DOHH2 (cell line): Measurements from ENCODE around the gene CDAN1.
"Not testable (repeated sequence)": the region's sequence is repeated elsewhere in the genome, so short reads cannot be mapped to it uniquely, and the experiment has no call there.

Experiments used
- H3F3A ChIP-seq: fragments of 200-600 bp; sonication (generic), shearing (Covaris generic); 2 replicates; pipeline ENCODE4 v1.6.0; 2016; ENCODE audit warnings: antibody characterized with exemption, mild to moderate bottlenecking; ENCODE audit not compliant: control insufficient read depth, insufficient read depth
- H3K27ac ChIP-seq: fragments of 200-600 bp; sonication (generic); 2 replicates; pipeline ENCODE4 v1.5.1; 2014; ENCODE audit warnings: low read depth, mild to moderate bottlenecking, low read length, moderate library complexity
- H3K27me3 ChIP-seq: fragments of 200-600 bp; sonication (generic); 2 replicates; pipeline ENCODE4 v1.6.1; 2014; ENCODE audit warnings: mild to moderate bottlenecking, low read length, mixed read lengths; ENCODE audit not compliant: control insufficient read depth
- H3K36me3 ChIP-seq: fragments of 200-600 bp; sonication (generic); 2 replicates; pipeline ENCODE4 v1.6.1; 2014; ENCODE audit warnings: mild to moderate bottlenecking, low read length, moderate library complexity, mixed read lengths; ENCODE audit not compliant: control insufficient read depth
- H3K4me1 ChIP-seq: fragments of 200-600 bp; sonication (generic); 2 replicates; pipeline ENCODE4 v1.6.1; 2014; ENCODE audit warnings: mild to moderate bottlenecking, low read length, mixed read lengths; ENCODE audit not compliant: control insufficient read depth
- H3K4me2 ChIP-seq: fragments of 200-600 bp; sonication (generic); 2 replicates; pipeline ENCODE4 v1.6.0; 2014; ENCODE audit warnings: mild to moderate bottlenecking, low read length, moderate library complexity
- H3K4me3 ChIP-seq: fragments of 200-600 bp; sonication (generic); 2 replicates; pipeline ENCODE4 v1.5.1; 2014; ENCODE audit warnings: mild to moderate bottlenecking, low read length, mixed read lengths
- H3K79me2 ChIP-seq: fragments of 200-600 bp; sonication (generic); 2 replicates; pipeline ENCODE4 v1.6.1; 2014; ENCODE audit warnings: mild to moderate bottlenecking, low read length, mixed read lengths; ENCODE audit not compliant: control insufficient read depth
- H3K9me2 ChIP-seq: fragments of 200-600 bp; sonication (generic); replicated peaks from 2 replicates; pipeline ENCODE4 v1.6.1; 2014; ENCODE audit warnings: mild to moderate bottlenecking, low read length, mixed read lengths; ENCODE audit not compliant: control insufficient read depth
- H3K9me3 ChIP-seq: fragments of 200-600 bp; sonication (generic); 2 replicates; pipeline ENCODE4 v1.6.1; 2014; ENCODE audit warnings: antibody characterized with exemption, low read length, mixed read lengths; ENCODE audit not compliant: control insufficient read depth, insufficient read depth
- H4K20me1 ChIP-seq: fragments of 200-600 bp; sonication (generic); 2 replicates; pipeline ENCODE4 v1.6.0; 2014; ENCODE audit warnings: low read depth, mild to moderate bottlenecking, antibody characterized with exemption, low read length, moderate library complexity; ENCODE audit not compliant: control insufficient read depth, insufficient read depth
- CTCF ChIP-seq: fragments of 200-600 bp; sonication (generic); IDR thresholded peaks from one replicate; pipeline ENCODE4 v1.5.1; 2014; ENCODE audit warnings: antibody characterized with exemption, mild to moderate bottlenecking, low read depth, low read length; ENCODE audit not compliant: poor library complexity, severe bottlenecking
- EZH2phosphoT487 ChIP-seq: fragments of 200-600 bp; sonication (generic); IDR thresholded peaks from 2 replicates; pipeline ENCODE4 v1.6.1; 2017; ENCODE audit warnings: borderline replicate concordance, mild to moderate bottlenecking, antibody characterized with exemption, low read length, moderate library complexity, mixed read lengths

Gene CDAN1

GRCh38 chr15:42687740-42688139 lies 49.2 kb downstream of the CDAN1 start:
- Histone ChIP-seq H3K27ac (no peak overlapping the region), H3K4me3 (no peak overlapping the region), H3K9me2 (no peaks in the 10 kb centered on the region), H3K27me3 (no peaks in the 10 kb centered on the region), H3K9me3 (no peaks in the 10 kb centered on the region), H4K20me1 (no peaks in the 10 kb centered on the region), H3K4me2 (no peak overlapping the region), H3K79me2 (no peaks in the 10 kb centered on the region), H3K36me3 (no peaks in the 10 kb centered on the region), H3F3A (no peaks in the 10 kb centered on the region), H3K4me1 (no peaks in the 10 kb centered on the region)
- TF ChIP-seq CTCF (no peak), EZH2phosphoT487 (no peak)

- H3K4me3 ChIP-seq, result no peak overlapping the region
- H3K79me2 ChIP-seq, result no peaks in the 10 kb centered on the region
- H3K4me2 ChIP-seq, result no peak overlapping the region
- no peaks in the 10 kb centered on the region for H3F3A ChIP-seq
- H3K9me3 ChIP-seq, result no peaks in the 10 kb centered on the region
- no peak overlapping the region for H3K27ac ChIP-seq
- TF ChIP-seq CTCF (no peak), EZH2phosphoT487 (no peak)
- no peaks in the 10 kb centered on the region for H3K36me3 ChIP-seq
- no peaks in the 10 kb centered on the region for H3K9me2 ChIP-seq
- no peaks in the 10 kb centered on the region for H3K27me3 ChIP-seq
- H4K20me1 ChIP-seq, result no peaks in the 10 kb centered on the region
- H3K4me1 ChIP-seq, result no peaks in the 10 kb centered on the region
Measured at GRCh38 chr15:42686281-42686680, 50.6 kb downstream of the CDAN1 start.

GRCh38 chr15:42681119-42681518 lies 55.8 kb downstream of the CDAN1 start:
- no peak for TF ChIP-seq EZH2phosphoT487
- TF ChIP-seq CTCF, result no peak
- Histone ChIP-seq H3K4me1 (no peaks in the 10 kb centered on the region), H4K20me1 (no peaks in the 10 kb centered on the region), H3K4me2 (no peak overlapping the region), H3K27me3 (no peaks in the 10 kb centered on the region), H3K79me2 (no peaks in the 10 kb centered on the region), H3K36me3 (no peaks in the 10 kb centered on the region), H3K4me3 (no peak overlapping the region), H3K9me3 (no peaks in the 10 kb centered on the region), H3K27ac (no peak overlapping the region), H3K9me2 (no peaks in the 10 kb centered on the region), H3F3A (no peaks in the 10 kb centered on the region)

- not testable (repeated sequence) for H3F3A ChIP-seq, H3K27me3 ChIP-seq, H3K4me3 ChIP-seq, H3K4me1 ChIP-seq, H3K79me2 ChIP-seq, H3K4me2 ChIP-seq, H3K36me3 ChIP-seq, H3K9me2 ChIP-seq, H3K9me3 ChIP-seq, H4K20me1 ChIP-seq, H3K27ac ChIP-seq
Measured at GRCh38 chr15:42680142-42680482, 56.8 kb downstream of the CDAN1 start.
